ENCODE results near the gene ADAMTS17.
"Not testable (repeated sequence)": the region's sequence is repeated elsewhere in the genome, so short reads cannot be mapped to it uniquely, and the experiment has no call there.

Gene ADAMTS17

DNA sequence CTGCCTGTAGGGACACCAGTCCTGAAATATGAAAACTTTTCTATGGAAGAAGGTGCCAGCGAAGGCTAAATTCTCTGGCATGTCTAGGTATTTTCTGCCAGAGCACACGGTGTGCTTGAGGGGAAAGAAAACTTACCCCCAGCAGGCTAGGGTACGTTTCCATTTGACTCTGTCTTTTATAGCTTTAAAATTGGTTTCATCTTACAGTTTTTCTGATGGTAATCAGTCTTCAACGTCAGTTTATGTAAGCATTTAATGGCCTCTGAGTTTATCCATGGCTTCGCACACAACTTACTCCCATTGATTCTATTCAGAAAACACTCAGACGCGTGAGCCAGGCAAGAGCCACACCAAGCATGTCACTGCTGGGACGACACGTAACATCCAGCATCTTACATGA, 249.7 kb downstream of the ADAMTS17 start:
- DNase-seq (ENCODE audit: low spot score): no peak

DNA sequence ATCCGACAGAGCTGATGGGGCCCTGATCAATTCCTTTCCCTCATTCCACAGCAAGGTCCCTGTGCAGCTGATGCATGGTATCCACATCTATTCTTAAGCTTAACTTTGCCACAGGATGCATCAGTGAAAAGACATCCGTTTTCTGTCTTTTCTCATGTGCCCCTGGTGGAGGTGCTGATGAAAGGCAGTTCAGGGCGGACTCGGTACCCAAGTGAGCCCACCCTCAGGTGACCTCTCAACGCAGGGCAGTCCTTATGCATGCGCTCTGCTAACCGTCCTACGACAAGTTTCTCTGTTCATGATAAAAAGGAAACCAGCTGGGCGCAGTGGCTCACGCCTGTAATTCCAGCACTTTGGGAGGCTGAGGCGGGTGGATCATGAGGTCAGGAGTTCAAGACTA, 251.4 kb downstream of the ADAMTS17 start:
- DNase-seq (ENCODE audit: low spot score): no peak

DNA sequence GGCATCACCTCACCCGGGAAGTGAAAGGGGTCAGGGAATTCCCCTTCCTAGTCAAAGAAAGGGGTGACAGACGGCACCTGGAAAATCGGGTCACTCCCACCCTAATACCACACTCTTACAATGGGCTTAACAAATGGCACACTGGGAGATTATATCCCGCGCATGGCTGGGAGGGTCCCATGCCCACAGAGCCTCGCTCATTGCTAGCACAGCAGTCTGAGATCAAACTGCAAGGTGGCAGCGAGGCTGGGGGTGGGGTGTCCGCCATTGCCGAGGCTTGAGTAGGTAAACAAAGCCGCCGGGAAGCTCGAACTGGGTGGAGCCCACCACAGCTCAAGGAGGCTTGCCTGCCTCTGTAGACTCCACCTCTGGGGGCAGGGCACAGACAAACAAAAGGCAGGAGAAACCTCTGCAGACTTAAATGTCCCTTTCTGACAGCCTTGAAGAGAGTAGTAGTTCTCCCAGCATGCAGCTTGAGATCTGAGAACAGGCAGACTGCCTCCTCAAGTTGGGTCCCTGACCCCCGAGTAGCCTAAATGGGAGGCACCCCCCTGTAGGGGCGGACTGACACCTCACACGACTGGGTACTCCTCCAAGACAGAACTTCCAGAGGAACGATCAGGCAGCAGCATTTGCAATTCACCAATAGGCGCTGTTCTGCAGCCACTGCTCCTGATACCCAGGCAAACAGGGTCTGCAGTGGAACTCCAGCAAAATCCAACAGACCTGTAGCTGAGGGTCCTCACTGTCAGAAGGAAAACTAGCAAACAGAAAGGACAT, 257.5 kb downstream of the ADAMTS17 start:
- DNase-seq (ENCODE audit: low spot score): not testable (repeated sequence)

DNA sequence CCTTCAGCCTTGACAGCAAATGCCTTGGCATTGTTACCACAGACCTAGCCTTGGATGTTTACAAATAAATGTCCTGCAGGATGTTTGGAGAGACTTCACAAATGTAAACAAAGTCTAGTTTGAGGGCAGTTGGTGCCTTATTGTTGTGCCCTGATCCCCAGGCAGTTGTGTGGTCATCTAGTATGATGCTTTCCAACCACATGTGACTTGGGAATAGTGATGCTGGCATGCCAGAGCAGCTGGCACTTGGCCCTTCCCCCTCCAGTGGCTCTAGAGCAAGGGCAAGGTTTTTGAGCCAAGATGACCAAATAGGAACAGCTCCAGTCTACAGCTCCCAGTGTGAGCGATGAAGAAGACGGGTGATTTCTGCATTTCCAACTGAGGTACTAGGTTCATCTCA, 258.2 kb downstream of the ADAMTS17 start:
- no peak for DNase-seq (ENCODE audit: low spot score)

DNA sequence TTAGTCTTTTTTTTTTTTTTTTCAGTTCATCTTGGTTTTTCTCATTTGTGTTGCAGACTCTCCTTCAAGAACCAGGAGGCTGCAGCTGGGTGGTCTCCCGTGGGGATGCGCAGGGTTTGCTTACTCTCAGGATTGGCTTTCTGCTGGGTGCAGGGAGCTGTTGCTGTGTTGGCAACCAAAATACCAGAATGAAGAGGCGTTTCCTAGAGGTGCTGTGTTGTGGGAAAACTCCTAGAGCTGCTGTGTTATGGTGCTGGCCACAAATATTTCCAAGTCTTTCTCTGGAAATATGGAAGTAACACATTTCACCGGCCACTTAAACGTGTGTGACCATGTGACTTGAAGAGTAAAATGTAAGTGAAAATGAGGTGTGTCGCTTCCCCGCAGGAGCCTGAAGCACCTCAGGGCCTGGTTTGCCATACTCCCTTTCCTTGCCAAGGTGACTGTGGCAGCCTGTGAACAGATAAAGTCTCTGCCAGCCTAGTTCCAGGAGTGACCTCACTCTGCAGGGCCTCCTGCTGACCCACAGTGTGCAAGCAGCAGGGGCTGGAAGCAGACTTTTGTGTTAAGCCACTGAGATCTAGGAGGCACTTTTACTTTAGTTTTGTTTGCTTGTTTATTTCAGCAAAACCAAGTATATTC, 258.9 kb downstream of the ADAMTS17 start:
- DNase-seq (ENCODE audit: low spot score): no peak

DNA sequence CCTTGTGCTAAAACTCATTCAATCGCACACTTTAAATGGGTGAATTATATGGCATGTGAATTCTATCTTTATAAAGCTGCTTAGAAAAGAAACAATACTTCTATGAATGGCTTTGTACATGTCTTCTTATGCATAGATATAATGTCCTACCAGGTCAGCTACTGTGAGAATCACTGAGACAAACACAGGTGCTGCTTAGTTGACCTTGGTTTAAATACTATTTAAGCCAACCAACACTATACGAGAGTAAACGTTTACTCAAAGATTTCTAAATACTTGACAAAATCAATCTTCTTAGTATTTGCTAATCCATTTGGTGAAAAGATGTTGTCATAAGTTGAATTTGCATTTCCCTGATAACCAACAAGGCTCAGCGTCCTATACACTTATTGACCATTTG, 260.3 kb downstream of the ADAMTS17 start:
- DNase-seq (ENCODE audit: low spot score): no peak

DNA sequence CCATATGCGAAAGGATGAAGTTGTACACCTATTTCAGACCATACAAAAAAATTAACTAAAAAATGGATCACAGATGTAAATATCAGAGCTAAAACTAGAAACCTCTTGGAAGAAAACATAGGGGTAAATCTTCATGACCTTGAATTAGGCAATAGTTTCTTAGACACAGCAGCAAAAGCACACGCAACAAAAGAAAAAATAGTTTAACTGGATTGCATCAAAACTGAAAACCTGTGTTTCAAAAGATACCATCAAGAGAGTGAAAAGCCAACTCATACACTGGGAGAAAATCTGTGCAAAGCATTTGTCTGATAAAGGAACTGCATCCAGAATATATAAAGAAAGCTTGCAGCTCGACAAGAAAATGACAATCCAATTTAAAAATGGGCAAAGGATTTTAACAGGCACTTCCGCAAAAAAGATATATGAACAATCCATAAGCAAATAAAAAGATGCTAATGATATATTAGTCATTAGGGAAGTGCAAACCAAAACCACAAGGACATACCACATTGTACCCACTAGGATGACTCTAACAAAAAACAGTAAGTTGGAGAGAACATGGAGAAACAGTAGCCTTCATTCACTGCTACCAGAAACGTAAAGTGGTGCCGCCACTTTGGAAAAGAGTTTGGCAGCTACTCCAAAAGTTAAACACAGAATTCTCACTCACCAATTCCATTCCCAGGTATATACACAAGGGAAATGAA, 263.1 kb downstream of the ADAMTS17 start:
- DNase-seq (ENCODE audit: low spot score): no peak

DNA sequence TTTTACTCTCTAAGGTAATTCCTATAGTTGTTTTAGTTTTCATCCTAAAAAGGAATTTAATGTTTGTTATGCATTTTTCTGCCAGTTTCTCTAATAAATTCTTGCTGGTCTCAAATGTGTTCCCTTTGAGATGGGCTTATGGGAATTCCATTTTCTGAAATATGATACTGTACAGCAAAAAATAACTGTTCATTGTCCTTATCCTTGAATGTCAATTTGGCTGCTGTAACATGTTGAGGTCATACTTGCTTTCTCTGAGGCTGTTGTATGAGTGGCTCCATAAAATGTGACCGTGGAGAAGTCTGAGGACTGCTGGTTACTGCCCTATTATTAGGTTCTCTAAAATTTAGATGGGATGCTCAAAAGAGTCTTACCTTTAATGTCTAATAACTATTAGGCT, 266.5 kb downstream of the ADAMTS17 start:
- no peak for DNase-seq (ENCODE audit: low spot score)

DNA sequence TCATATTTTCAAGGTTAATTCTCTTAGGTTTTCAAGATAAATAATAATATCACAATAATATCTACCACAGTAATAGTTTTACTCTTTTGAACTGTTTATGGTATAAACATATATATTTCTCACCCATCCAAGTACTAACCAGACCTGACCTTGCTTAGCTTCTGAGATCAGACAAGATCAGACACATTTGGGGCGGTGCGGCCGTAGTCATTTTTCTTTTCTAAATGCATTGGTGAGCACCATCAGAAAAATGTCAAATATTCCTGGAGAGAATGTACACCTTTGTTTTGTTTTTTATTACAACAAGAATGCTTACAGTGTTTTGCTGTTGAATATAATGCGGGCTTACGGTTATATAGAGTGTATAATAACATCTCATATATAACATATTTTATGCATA, 267.8 kb downstream of the ADAMTS17 start:
- DNase-seq (ENCODE audit: low spot score): no peak

DNA sequence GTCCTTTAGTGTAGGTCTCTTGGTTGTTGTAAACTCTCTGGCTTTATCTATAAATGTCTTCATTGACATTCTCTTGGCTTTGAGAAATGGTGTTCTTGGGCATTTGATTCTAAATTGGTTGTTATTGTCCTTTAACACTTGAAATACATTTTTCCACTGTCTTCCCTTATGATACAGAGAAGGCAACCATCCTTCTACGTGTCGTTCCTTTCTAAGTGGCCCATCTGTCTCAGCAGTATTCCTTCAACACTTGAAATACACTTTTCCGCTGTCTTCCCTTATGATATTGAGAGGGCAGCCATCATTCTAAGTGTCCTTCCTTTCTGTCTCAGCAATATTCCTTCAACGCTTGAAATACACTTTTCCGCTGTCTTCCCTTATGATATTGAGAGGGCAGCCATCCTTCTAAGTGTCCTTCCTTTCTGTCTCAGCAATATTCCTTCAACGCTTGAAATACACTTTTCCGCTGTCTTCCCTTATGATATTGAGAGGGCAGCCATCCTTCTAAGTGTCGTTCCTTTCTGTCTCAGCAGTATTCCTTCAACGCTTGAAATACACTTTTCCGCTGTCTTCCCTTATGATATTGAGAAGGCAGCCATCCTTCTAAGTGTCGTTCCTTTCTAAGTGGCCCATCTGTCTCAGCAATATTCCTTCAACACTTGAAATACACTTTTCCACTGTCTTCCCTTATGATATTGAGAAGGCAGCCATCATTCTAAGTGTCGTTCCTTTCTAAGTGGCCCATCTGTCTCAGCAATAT, 275.1 kb downstream of the ADAMTS17 start:
- DNase-seq (ENCODE audit: low spot score): not testable (repeated sequence)

DNA sequence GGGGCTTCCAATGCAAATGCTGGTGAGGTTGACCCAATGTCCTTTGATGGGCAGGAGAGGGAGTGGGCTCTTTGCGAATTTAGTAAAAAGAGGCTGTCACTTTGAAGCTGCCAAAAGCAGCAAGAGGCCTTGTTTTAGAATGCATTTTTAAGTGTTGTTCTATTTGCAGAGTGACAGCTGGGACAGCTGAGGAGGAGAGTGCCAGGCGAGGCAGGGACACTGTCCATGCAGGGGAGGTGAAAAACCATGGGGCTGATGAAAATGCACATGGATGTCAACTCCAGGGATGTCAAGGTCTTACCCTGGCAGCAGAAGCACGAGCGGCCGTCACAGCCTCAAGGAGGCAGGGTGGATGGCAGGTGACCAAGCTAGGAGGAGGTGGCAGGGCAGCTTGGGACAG, 279.8 kb downstream of the ADAMTS17 start:
- DNase-seq (ENCODE audit: low spot score): no peak

DNA sequence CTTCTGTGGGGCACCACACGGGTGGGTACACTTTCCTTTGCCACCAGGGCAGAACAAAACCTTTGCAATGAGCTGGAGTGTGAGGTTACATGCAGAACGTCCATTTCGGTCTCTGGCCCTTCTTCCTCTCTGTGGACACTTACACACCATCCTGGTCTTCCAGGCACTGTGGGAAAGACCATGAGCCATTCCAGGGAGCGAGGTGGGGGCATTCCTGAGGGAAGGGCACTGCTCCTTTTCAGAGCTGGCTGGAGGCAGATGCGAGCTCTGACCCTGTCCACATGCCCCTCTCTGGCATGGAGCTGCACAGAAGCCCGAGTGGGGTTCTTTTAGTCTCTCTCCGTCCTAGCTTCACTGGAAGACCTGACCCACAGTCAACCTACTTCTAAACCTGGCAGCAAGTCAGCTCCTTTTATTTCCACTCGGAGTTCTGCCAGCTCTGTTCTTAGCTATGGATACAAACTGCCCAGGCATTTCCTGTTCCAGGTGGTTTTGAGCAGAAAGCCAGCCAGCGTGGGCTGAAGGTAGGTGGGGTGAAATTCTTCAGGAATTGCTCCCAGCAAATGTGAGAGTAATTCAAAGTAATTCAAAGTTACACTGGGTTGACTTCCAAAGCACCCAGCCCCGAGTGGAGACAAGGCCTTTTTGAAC, 281.4 kb downstream of the ADAMTS17 start:
- DNase-seq (ENCODE audit: low spot score): no peak

DNA sequence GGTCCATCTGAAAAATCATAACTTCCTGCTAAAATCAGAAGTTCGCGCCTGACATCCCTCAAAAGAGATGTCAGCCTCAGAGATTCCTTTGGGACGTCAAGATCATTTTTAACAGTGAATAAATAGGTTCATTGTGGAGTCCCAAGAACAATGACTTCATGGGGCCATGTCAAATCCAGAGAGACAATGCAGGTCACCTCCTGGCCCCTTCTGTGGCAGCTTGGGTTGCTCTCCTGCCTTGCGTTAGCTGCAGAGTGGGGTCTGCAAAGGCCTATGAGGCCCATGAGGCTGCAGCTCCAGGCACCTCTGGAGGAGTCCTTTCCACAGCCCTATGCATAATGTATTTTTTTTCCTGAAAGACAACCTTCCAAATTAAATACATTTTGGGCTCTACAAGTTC, 282.3 kb downstream of the ADAMTS17 start:
- DNase-seq (ENCODE audit: low spot score): no peak

DNA sequence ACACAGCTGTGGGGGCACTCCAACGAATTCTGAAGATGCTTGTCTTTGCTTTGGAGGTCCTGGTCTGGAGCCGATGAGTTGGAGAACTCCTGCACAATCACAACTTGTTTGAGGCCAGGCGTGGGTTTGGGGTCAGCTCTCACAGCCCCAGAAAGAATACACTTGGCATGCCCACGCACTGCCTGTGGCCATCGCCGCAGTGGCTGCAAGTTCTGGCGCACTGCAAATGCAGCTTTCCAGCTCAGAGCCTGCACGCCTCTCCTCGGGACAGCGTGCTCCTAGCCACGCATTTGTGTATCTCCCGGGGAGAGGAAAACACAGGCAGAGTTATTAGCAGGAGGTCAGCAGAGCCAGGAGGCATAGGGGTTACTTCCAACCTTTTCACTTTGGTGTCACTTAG, 282.7 kb downstream of the ADAMTS17 start:
- no peak for DNase-seq (ENCODE audit: low spot score)

DNA sequence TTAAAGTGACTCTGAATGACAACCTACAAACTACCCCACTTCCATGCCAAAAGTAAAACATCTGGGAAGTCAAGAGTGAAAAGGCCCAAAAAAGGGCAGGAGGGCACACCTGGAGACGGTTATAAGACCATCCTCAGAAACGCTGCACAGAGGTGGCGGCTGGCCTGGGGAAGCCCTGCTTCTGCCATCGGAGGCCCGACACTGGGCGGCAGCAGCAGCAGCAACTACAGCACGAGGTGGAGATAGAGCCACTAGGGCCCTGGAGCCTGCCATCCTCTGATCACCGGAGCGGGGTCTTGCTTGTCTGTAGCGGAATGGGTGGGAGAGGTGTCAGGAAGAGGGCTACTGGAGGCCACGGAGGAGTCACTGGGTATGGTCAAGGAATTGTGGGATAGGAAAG, 283.3 kb downstream of the ADAMTS17 start:
- DNase-seq (ENCODE audit: low spot score): no peak

DNA sequence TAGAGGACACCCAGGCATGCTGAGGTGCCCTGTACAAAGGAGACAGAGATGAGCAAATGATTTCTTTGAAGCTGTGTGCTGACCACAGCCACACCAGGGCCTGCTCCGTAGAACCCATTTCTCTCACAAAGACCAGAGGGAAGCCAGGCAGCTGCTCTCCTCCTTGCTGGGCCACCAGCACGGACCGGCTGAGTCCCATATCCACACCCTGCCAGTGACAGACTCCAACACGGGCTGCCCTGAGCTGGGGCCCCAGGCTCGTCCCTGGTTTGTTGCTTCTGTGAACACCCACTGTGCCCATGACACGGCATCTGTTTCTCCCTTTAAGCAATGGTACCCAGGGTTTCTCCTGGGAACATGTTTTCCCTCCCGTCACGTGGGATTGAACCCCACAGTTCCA, 284.5 kb downstream of the ADAMTS17 start:
- DNase-seq (ENCODE audit: low spot score): no peak

DNA sequence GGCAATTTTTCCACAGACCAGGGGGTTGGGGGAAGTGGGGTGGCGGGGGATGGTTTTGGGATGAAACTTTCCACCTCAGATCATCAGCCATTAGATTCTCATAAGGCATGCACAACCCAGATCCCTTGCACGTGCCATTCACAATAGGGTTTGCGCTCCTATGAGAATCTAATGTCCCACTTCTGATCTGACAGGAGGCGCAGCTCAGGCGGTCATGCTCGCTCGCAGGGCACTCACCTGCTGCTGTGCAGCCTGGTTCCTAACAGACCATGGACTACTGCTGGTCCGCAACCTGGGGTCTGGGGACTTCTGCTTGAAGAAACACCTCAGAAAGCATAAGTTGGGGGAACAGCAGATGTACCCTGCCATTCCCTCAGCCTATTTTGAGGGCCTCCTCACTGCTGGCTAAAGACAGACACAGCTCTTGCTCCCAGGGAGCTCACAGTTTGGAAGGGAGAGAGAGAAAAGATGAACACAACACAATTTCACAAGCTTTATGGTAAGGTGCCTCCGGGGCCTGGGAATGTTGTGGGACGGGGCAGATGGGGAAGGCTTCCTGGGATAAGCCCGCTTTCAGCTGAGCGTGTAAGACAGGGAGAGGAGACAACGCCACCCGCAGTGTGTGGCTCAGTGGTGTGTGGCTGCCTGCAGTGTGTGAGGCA, 285.2 kb downstream of the ADAMTS17 start:
- no peak for DNase-seq (ENCODE audit: low spot score)

DNA sequence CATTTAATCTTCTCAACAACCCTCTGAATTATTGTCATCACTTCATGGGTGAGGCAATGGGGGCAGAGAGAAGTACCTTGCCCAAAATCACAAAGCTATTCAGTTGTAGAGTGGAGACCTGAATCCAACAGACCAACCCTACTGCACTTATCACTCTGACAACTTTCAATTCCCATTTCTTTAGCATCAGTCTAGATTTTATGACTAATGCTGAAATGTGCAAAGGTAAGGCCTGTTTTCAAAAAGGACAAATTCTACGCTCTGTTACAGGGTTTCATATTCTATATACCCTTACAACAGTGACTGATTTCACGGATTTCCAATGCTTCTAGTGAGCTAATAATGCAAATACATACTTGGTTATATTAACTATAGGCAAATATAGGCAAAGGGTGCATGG, 286.0 kb downstream of the ADAMTS17 start:
- DNase-seq (ENCODE audit: low spot score): no peak

DNA sequence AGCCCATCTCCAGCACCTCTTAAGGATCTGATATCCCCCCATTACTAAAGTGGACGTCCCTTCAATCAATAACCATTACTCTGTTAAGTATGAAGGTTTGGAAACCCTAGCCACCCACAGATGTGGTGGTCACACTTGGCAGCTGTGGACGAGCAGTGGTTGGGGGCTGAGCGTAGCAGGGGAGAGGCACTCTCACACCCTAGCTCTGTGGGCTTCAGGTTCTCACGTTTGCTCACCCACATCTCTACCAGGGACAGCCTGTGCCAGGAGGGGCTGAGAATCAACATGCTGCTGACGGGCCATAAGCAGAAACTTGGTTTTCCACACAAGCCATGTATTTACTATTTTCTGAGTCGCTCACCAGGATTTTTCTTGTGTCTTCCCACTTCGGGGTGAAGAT, 287.2 kb downstream of the ADAMTS17 start:
- DNase-seq (ENCODE audit: low spot score): no peak

DNA sequence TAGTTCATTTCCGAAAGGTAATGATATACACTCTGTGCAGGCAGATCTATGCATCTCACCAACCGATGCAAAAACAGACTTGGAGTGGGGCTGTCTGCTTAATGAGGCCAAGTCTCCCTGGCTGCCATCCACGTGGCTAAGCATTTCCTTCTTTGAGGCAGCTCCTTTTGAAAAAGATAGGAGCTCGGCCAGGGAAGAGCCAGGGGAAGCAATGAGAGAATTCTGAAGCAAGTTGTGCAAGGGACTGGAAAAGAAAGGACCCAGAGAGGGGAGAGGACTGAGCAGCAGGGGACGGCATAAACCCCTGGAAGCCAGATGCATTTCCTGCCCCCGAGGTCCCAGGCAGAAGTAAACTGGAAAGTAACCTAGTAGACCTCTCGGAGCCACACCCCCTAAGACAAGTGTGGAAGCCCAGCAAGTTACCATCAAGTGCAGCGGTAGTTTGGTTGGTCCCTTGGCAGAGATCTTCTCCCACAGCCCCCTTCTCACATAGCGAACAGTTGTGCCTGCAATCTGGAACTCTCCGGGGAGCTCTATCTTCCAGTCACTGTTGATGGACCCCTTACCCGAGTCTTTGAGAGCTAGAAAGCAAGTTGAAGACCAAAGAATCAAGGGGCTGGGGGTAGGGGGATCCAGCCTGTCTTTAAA, 288.2 kb downstream of the ADAMTS17 start:
- no peak for DNase-seq (ENCODE audit: low spot score)
